CD4-positive, CD25-positive, alpha-beta regulatory T cell (primary cell): ENCODE measurements around the gene BBS2. TPM values are rescaled to one million over a fixed set of nuclear protein-coding genes. Genes with fewer than 3 reads are reported as not detected.
A peak's percentile ranks its signal among the peaks of the same experiment; 100 is the strongest.

ENCODE experiments used
- ATAC-seq, 2 donors: fragments of 150-1000 bp; cut with Tn5 transposase; one replicate each; pipeline ENCODE4 v1.10.0; 2021; ENCODE audit warnings: low read depth in 2 of 2, moderate number of reproducible peaks in 2 of 2, moderate library complexity in 1 of 2
- DNase-seq, 3 donors: peaks; one replicate each; pipeline versions ENCODE4 v3.0.0 to v3.0.0-alpha.2; 2012 to 2022; ENCODE audit warnings: mixed read lengths in 1 of 3
- H3K27ac ChIP-seq: one replicate; pipeline ENCODE4 v1.7.0; 2013; ENCODE audit warnings: mild to moderate bottlenecking, low read length; ENCODE audit not compliant: insufficient read depth, poor library complexity, severe bottlenecking
- H3K27me3 ChIP-seq: one replicate; pipeline ENCODE4 v1.7.0; 2013; ENCODE audit warnings: low read length; ENCODE audit not compliant: control insufficient read depth, insufficient read depth
- H3K36me3 ChIP-seq: one replicate; pipeline ENCODE4 v1.7.0; 2013; ENCODE audit warnings: mild to moderate bottlenecking, low read length, moderate library complexity; ENCODE audit not compliant: control insufficient read depth, insufficient read depth
- H3K4me1 ChIP-seq: 2 replicates; pipeline ENCODE4 v1.7.0; 2013; ENCODE audit warnings: mild to moderate bottlenecking, low read length; ENCODE audit not compliant: insufficient read depth, control insufficient read depth, poor library complexity, severe bottlenecking
- H3K4me3 ChIP-seq: one replicate; pipeline ENCODE4 v1.7.0; 2013; ENCODE audit warnings: low read depth, mild to moderate bottlenecking, low read length, moderate library complexity
- H3K9me3 ChIP-seq, 2 experiments: 1 replicate in 1 of 2; 2 replicates in 1 of 2; pipeline ENCODE4 v1.7.0; 2013; ENCODE audit warnings: low read length in 2 of 2, mild to moderate bottlenecking in 1 of 2, moderate library complexity in 1 of 2; ENCODE audit not compliant: control insufficient read depth in 2 of 2
- H3K27ac Mint-ChIP-seq, 3 donors: one replicate each; pipeline ENCODE4 v1.8.0; 2020 to 2022; ENCODE audit warnings: mild to moderate bottlenecking in 3 of 3, mixed read lengths in 3 of 3, moderate library complexity in 2 of 3
- H3K27me3 Mint-ChIP-seq: one replicate; pipeline ENCODE4 v1.8.0; 2022; ENCODE audit warnings: mild to moderate bottlenecking, mixed read lengths
- H3K36me3 Mint-ChIP-seq: one replicate; pipeline ENCODE4 v1.8.0; 2020; ENCODE audit warnings: mixed read lengths
- H3K4me1 Mint-ChIP-seq, 4 donors: one replicate each; pipeline ENCODE4 v1.8.0; 2020 to 2022; ENCODE audit warnings: mixed read lengths in 4 of 4, mild to moderate bottlenecking in 1 of 4
- H3K4me3 Mint-ChIP-seq, 4 donors: one replicate each; pipeline ENCODE4 v1.8.0; 2020 to 2022; ENCODE audit warnings: mild to moderate bottlenecking in 4 of 4, mixed read lengths in 4 of 4, moderate library complexity in 3 of 4
- H3K9me3 Mint-ChIP-seq, 7 donors: one replicate each; pipeline ENCODE4 v1.8.0; 2020 to 2022; ENCODE audit warnings: mixed read lengths in 7 of 7, mild to moderate bottlenecking in 3 of 7, moderate library complexity in 2 of 7
- polyA plus RNA-seq, 4 donors: library from polyadenylated mRNA; unstranded; fragments of 300-500 nt; fragmentation: Illumina TruSeq; gene quantifications; one replicate each; pipeline ENCODE4 v1.2.3, GENCODE V29; 2021
- total RNA-seq: library from RNA; stranded (reverse); gene quantifications from one replicate; pipeline ENCODE4 v1.2.3, GENCODE V29; 2022

BBS2 gene
- total and polyA plus RNA-seq, 5 donors from 2014 or later, result 24.8 to 46.5 (median 37.0) TPM

GRCh38 chr16:56515665-56516064 lies 4.2 kb downstream of the BBS2 start:
- Mint-ChIP-seq H3K4me1 (peaks cover 23 to 71% (median 44%) of the 10 kb centered on the region in 4 donors), H3K36me3 (peaks cover 21% of the 10 kb centered on the region), H3K27me3 (no peaks in the 10 kb centered on the region), H3K27ac (peak overlapping the region in 1 of 3 donors; percentile 29), H3K4me3 (peak overlapping the region; percentile 11 to 69 (median 30)), H3K9me3 (peaks cover 0 to 2% (median 0%) of the 10 kb centered on the region in 7 donors)
- Histone ChIP-seq H3K36me3 (peaks cover 18% of the 10 kb centered on the region), H3K27ac (no peak overlapping the region), H3K9me3 (no peaks in the 10 kb centered on the region), H3K4me1 (peaks cover 28% of the 10 kb centered on the region), H3K27me3 (no peaks in the 10 kb centered on the region), H3K4me3 (no peak overlapping the region)
- ATAC-seq (no peak), DNase-seq (no peak)

DNA sequence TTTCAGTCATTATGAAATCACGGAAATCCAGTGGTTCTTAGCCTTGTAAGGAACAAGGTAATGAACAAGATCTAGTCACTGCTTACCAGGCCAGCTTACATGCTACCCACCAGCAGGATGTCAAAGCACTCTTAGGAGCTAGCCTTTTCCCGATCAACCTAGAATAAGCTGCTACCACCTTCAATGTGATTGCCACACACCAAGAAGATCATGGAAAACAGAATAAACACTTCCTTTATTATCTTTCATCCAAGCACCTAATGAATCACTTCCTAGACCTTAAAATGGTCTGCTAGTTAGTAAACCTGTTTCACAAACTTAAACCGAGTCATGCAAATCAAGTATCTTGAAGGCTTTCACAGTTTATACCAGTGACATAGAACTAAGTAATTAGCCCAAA lies 5.0 kb downstream of the BBS2 start:
- H3K9me3 ChIP-seq, result no peaks in the 10 kb centered on the region
- H3K27ac ChIP-seq, result no peak overlapping the region
- H3K4me3 Mint-ChIP-seq, result peak overlapping the region in 1 of 4 donors; percentile 38
- H3K4me3 ChIP-seq, result no peak overlapping the region
- no peaks in the 10 kb centered on the region for H3K9me3 Mint-ChIP-seq
- peaks cover 27% of the 10 kb centered on the region for H3K36me3 Mint-ChIP-seq
- H3K27me3 Mint-ChIP-seq, result no peaks in the 10 kb centered on the region
- H3K27me3 ChIP-seq, result no peaks in the 10 kb centered on the region
- ATAC-seq, result no peak
- H3K36me3 ChIP-seq, result peaks cover 26% of the 10 kb centered on the region
- peaks cover 21% of the 10 kb centered on the region for H3K4me1 ChIP-seq
- H3K4me1 Mint-ChIP-seq, result peaks cover 16 to 63% (median 37%) of the 10 kb centered on the region in 4 donors
- no peak for DNase-seq
- H3K27ac Mint-ChIP-seq, result peak overlapping the region in 1 of 3 donors; percentile 38

GRCh38 chr16:56513972-56514371 lies 5.9 kb downstream of the BBS2 start:
- H3K27ac ChIP-seq, result no peak overlapping the region
- Mint-ChIP-seq H3K4me3 (peak overlapping the region in 1 of 4 donors; percentile 14), H3K27ac (no peak overlapping the region), H3K9me3 (no peaks in the 10 kb centered on the region), H3K36me3 (peaks cover 29% of the 10 kb centered on the region), H3K27me3 (no peaks in the 10 kb centered on the region), H3K4me1 (peaks cover 16 to 59% (median 37%) of the 10 kb centered on the region in 4 donors)
- no peak overlapping the region for H3K4me3 ChIP-seq
- H3K4me1 ChIP-seq, result peaks cover 15% of the 10 kb centered on the region
- DNase-seq (peak; percentile 35 to 76 (median 58)), ATAC-seq (peak; percentile 76 to 84)
- no peaks in the 10 kb centered on the region for H3K9me3 ChIP-seq
- H3K36me3 ChIP-seq, result peaks cover 35% of the 10 kb centered on the region
- no peaks in the 10 kb centered on the region for H3K27me3 ChIP-seq

DNA sequence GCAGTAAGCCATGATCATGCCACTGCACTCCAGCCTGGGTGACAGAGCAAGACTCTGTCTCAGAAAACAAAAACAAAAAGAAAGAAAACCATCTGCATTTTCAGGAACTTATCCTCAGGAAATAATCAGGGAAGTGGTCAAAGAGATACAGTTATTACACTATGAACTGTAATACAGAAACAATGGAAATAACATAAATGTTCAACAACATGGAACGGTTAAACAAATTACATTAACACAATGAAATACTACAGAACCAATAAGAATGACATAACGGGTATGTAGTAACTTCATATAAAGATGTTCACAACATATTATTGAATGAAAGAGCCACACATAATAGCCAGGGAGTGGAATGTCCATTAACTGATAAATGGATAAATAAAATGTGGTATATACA lies 6.7 kb downstream of the BBS2 start:
- no peak overlapping the region for H3K27ac Mint-ChIP-seq
- Histone ChIP-seq H3K27me3 (no peaks in the 10 kb centered on the region), H3K4me1 (peaks cover 6% of the 10 kb centered on the region), H3K27ac (no peak overlapping the region), H3K36me3 (peaks cover 41% of the 10 kb centered on the region), H3K9me3 (no peaks in the 10 kb centered on the region), H3K4me3 (no peak overlapping the region)
- no peaks in the 10 kb centered on the region for H3K9me3 Mint-ChIP-seq
- H3K36me3 Mint-ChIP-seq, result peaks cover 33% of the 10 kb centered on the region
- DNase-seq (no peak), ATAC-seq (no peak)
- H3K27me3 Mint-ChIP-seq, result no peaks in the 10 kb centered on the region
- H3K4me1 Mint-ChIP-seq, result peaks cover 16 to 50% (median 37%) of the 10 kb centered on the region in 4 donors
- no peak overlapping the region for H3K4me3 Mint-ChIP-seq

GRCh38 chr16:56512025-56512424 lies 7.8 kb downstream of the BBS2 start:
- Histone ChIP-seq H3K27ac (no peak overlapping the region), H3K9me3 (no peaks in the 10 kb centered on the region), H3K4me3 (no peak overlapping the region), H3K36me3 (peaks cover 46% of the 10 kb centered on the region), H3K4me1 (no peaks in the 10 kb centered on the region), H3K27me3 (no peaks in the 10 kb centered on the region)
- H3K4me3 Mint-ChIP-seq, result no peak overlapping the region
- no peaks in the 10 kb centered on the region for H3K27me3 Mint-ChIP-seq
- H3K27ac Mint-ChIP-seq, result no peak overlapping the region
- H3K4me1 Mint-ChIP-seq, result peaks cover 16 to 40% (median 28%) of the 10 kb centered on the region in 4 donors
- ATAC-seq, result no peak
- H3K9me3 Mint-ChIP-seq, result no peaks in the 10 kb centered on the region
- DNase-seq, result no peak
- H3K36me3 Mint-ChIP-seq, result peaks cover 41% of the 10 kb centered on the region

DNA sequence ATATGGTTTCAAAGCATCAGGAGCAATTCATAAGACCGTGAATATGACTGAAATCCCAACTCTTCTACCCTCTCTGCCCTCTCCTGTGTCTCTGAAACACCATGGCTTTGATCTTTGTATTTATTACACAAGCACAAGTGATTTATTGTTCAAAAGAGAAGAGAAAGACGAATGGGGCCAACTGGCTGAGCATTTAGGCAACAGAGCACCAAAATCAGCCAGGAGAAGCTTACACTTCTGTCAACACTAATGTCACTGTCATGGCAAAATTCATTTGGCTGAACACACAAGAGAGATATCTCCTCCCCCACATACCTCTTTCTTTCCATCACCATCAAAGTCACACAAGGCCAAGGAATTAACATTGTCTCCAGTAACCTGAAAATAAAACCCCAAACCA lies 9.3 kb downstream of the BBS2 start:
- Histone ChIP-seq H3K9me3 (no peaks in the 10 kb centered on the region), H3K4me1 (no peaks in the 10 kb centered on the region), H3K27ac (no peak overlapping the region), H3K27me3 (no peaks in the 10 kb centered on the region), H3K4me3 (no peak overlapping the region), H3K36me3 (peaks cover 61% of the 10 kb centered on the region)
- Mint-ChIP-seq H3K4me1 (peaks cover 18 to 27% (median 22%) of the 10 kb centered on the region in 4 donors), H3K4me3 (no peak overlapping the region), H3K27me3 (no peaks in the 10 kb centered on the region), H3K36me3 (peaks cover 47% of the 10 kb centered on the region), H3K9me3 (no peaks in the 10 kb centered on the region), H3K27ac (no peak overlapping the region)
- DNase-seq (no peak), ATAC-seq (no peak)

DNA sequence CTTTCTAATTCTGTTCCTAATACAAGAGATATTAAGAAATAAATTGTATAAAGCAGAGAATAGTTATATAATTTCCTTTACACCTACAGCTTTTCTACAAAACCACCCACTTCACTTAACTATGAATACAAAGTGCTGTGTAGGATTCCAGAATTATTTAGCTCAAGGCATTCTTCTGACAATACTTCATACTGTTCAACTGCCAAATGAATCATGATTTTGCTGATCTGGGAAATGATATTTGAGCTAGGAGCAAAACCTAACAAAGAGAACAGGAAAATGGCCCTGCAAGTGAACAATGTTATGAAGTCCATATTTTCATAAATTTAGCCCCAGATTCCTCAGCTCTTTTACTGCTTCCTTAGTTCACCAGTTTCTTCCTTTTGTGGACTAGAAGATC lies 12.9 kb downstream of the BBS2 start:
- no peaks in the 10 kb centered on the region for H3K9me3 ChIP-seq
- no peak overlapping the region for H3K4me3 ChIP-seq
- no peaks in the 10 kb centered on the region for H3K27me3 ChIP-seq
- Mint-ChIP-seq H3K27me3 (no peaks in the 10 kb centered on the region), H3K9me3 (no peaks in the 10 kb centered on the region), H3K36me3 (peaks cover 54% of the 10 kb centered on the region), H3K4me3 (no peak overlapping the region), H3K4me1 (peaks cover 0 to 9% (median 2%) of the 10 kb centered on the region in 4 donors), H3K27ac (no peak overlapping the region)
- ATAC-seq, result no peak
- H3K36me3 ChIP-seq, result peaks cover 84% of the 10 kb centered on the region
- no peaks in the 10 kb centered on the region for H3K4me1 ChIP-seq
- no peak for DNase-seq
- H3K27ac ChIP-seq, result no peak overlapping the region

DNA sequence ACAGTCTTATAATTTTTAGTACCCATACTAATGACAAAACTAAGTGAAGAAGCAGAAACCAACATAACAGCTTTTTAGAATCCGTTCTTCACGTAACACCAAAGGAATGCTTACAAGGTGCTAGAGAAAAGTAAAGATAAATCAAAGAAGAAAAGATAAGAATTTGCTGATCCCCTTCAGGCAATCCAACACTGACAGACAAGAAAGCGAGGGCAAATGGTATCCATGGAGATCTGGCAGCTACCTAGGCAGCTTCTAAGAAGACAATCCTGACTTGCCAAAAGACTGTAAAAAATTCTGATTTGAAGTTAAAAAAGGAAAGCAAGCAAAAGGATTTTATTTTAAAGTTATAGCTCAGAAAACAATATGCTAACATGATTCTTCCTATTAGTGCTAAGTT lies 14.6 kb downstream of the BBS2 start:
- peaks cover 43% of the 10 kb centered on the region for H3K36me3 Mint-ChIP-seq
- H3K4me3 Mint-ChIP-seq, result no peak overlapping the region
- ATAC-seq (no peak), DNase-seq (no peak)
- H3K9me3 Mint-ChIP-seq, result no peaks in the 10 kb centered on the region
- H3K27ac Mint-ChIP-seq, result no peak overlapping the region
- Histone ChIP-seq H3K4me3 (no peak overlapping the region), H3K27ac (no peak overlapping the region), H3K36me3 (peaks cover 84% of the 10 kb centered on the region), H3K9me3 (no peaks in the 10 kb centered on the region), H3K27me3 (no peaks in the 10 kb centered on the region), H3K4me1 (no peaks in the 10 kb centered on the region)
- H3K27me3 Mint-ChIP-seq, result no peaks in the 10 kb centered on the region
- H3K4me1 Mint-ChIP-seq, result peaks cover 0 to 9% (median under 1%) of the 10 kb centered on the region in 4 donors
